Right cardiac atrium (tissue), 5 donors: ENCODE measurements around the gene GDPD2. TPM values are rescaled to one million over a fixed set of nuclear protein-coding genes. Genes with fewer than 3 reads are reported as not detected.
"Not testable (repeated sequence)": the region's sequence is repeated elsewhere in the genome, so short reads cannot be mapped to it uniquely, and the experiment has no call there.

Experiments used
- ATAC-seq, 2 donors: fragments of 200-7000 bp; cut with Tn5 transposase; one replicate each; pipeline versions ENCODE4 v1.8.0 to v1.9.1; 2020; ENCODE audit warnings: moderate library complexity in 2 of 2, mild to moderate bottlenecking in 1 of 2
- DNase-seq, 3 donors: peaks; one replicate each; pipeline ENCODE4 v3.0.0-alpha.2; 2020
- H3K27ac ChIP-seq: one replicate; pipeline ENCODE4 v1.5.1; 2013; ENCODE audit warnings: mild to moderate bottlenecking, low read length, control low read depth, moderate library complexity
- H3K27me3 ChIP-seq: one replicate; pipeline ENCODE4 v1.6.1; 2013; ENCODE audit not compliant: control insufficient read depth, insufficient read depth
- H3K4me1 ChIP-seq: one replicate; pipeline ENCODE4 v1.6.1; 2013; ENCODE audit warnings: low read length; ENCODE audit not compliant: control insufficient read depth, insufficient read depth
- H3K4me3 ChIP-seq: one replicate; pipeline ENCODE4 v1.5.1; 2013; ENCODE audit warnings: low read length, control low read depth
- H3K9me3 ChIP-seq: one replicate; pipeline ENCODE4 v1.6.1; 2013; ENCODE audit warnings: low read length; ENCODE audit not compliant: control insufficient read depth
- WGBS: extraction: QIAGEN DNeasy Blood & Tissue Kit; methylation state at CpG from one replicate; pipeline ENCODE4 v1.1.7; 2013; 5-methylcytosine and 5-hydroxymethylcytosine counted together
- intact Hi-C, 4 donors: fragments of 100-400 bp; cut with DNase I; formaldehyde crosslinking; loops; one replicate each; pipeline versions ENCODE4 v1.11.0 to v1.14.0; 2022 to 2023
- long read RNA-seq, 4 donors: library from polyadenylated mRNA; unstranded; transcript quantifications; one replicate each; pipeline ENCODE4 v2.0.0, GENCODE V29; 2020 to 2021
- polyA plus RNA-seq: library from polyadenylated mRNA; stranded (reverse); fragments of 200-250 nt; gene quantifications from one replicate; pipeline ENCODE4 v1.2.3, GENCODE V29; 2013
- total RNA-seq, 4 donors: library from RNA; stranded (reverse); fragmentation: NEBNext Ultra II Directional; extraction: Animal tissue kit (Norgen Biotek cat#: 25700); gene quantifications; one replicate each; pipeline ENCODE4 v1.2.1, GENCODE V29; 2021
- donor health status: healthy with polysubstance abuse.
- donor health status: DM: no; HTN: yes; CAD: no.
- donor health status: DM: no; HTN: no; CAD: no.
- donor health status: DM: no; HTN: yes; CAD: no; lungs with severe emphysema.
- donor health status: DM: yes; HTN: yes; CAD: no.

Gene GDPD2, protein sequence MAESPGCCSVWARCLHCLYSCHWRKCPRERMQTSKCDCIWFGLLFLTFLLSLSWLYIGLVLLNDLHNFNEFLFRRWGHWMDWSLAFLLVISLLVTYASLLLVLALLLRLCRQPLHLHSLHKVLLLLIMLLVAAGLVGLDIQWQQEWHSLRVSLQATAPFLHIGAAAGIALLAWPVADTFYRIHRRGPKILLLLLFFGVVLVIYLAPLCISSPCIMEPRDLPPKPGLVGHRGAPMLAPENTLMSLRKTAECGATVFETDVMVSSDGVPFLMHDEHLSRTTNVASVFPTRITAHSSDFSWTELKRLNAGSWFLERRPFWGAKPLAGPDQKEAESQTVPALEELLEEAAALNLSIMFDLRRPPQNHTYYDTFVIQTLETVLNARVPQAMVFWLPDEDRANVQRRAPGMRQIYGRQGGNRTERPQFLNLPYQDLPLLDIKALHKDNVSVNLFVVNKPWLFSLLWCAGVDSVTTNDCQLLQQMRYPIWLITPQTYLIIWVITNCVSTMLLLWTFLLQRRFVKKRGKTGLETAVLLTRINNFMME
- total RNA-seq (not detected), polyA plus RNA-seq (not detected)
- long read RNA-seq, donor 1, result 0 reads
- long read RNA-seq, donor 2, result 0 reads
- long read RNA-seq, donor 3, result 0 reads
- long read RNA-seq, donor 4, result 0 reads

DNA sequence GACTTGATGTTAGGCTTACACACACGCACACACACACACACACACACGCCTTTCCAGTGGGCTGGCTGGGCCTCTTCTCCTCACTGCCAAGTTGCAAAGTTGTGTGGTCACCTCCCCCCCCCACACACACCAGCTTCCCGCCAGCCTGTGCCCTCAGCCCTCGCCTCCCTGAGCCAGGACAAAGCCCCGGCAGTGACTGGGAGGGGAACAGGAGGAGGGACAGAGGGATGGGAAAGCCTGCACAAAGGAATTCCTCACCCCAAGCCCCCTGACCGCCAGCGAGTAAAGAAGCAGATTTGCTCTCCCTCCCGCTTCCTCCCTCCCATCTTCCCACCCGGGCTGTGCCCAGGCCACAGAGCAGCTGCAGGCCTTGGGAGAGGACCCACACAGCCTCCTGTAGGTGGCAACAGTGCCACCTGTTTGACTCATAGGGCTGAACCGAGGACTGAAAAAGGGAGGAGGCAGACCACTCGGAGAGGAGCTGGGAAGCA, at the start of gene GDPD2:
GDPD2 (plus strand) TSS at position 464 of the 491 bp plus-strand sequence. CDS start 1,671 bp downstream, outside the sequence.
- no peak within 1 kb of the TSS for H3K27ac ChIP-seq
- H3K4me3 ChIP-seq, result no peak within 1 kb of the TSS
- intact Hi-C loops, result no loop called here
- 10% methylated on average over 11 of the region's 11 CpGs for WGBS
- ATAC-seq (peak in 1 of 2 donors; percentile 50), DNase-seq (no peak)
- no peaks in the 10 kb centered on the region for H3K27me3 ChIP-seq
- no peaks in the 10 kb centered on the region for H3K9me3 ChIP-seq
- H3K4me1 ChIP-seq, result no peaks in the 10 kb centered on the region

DNA sequence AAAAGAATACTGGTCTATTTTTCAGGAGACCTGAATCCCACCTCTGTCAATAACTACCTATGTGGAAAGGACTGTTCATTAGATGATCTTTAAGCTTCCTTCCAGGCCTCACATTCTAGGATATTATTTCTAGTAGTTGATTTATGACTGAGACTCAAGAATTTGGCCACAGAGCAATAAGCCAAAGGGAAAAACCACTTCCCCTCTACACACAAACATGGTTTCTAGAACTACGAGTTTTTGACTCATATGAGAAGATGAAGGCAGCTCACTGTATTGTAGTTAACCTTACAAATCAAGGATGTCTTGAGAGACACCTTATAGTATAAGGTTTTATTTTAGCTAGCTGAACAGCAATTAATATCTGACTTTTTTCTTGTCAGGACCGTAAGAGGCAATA, 36.9 kb upstream of the GDPD2 start:
- intact Hi-C loops, result no loop called here
- Histone ChIP-seq H3K27ac (no peak overlapping the region), H3K4me3 (no peak overlapping the region), H3K27me3 (no peaks in the 10 kb centered on the region), H3K4me1 (no peaks in the 10 kb centered on the region), H3K9me3 (no peaks in the 10 kb centered on the region)
- 84% methylated on average over 2 of the region's 2 CpGs for WGBS
- ATAC-seq, result no peak
- no peak for DNase-seq

DNA sequence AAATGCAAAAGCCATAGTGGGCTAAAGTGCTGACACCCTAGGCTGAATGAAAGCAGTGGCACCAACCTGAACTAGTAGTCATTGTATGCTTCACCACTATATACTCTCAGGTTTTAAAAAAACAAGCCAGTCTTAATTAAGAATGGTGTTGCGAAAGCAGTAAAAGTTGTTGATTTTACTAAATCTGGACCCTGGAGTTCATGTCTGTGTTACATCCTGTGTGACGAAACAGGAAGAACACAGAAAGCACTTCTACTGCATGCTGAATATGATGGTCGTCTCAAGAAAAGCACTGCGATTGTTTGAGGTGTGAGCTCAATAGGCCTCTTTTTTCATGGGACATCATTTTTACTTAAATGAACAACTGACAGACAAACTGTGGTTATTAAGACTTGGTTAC, 24.2 kb upstream of the GDPD2 start:
- ATAC-seq (peak in 1 of 2 donors; percentile 68), DNase-seq (no peak)
- intact Hi-C loops, result no loop called here
- no peak overlapping the region for H3K4me3 ChIP-seq
- H3K9me3 ChIP-seq, result no peaks in the 10 kb centered on the region
- no peaks in the 10 kb centered on the region for H3K4me1 ChIP-seq
- no peaks in the 10 kb centered on the region for H3K27me3 ChIP-seq
- 40% methylated on average over 4 of the region's 4 CpGs for WGBS
- H3K27ac ChIP-seq, result no peak overlapping the region

DNA sequence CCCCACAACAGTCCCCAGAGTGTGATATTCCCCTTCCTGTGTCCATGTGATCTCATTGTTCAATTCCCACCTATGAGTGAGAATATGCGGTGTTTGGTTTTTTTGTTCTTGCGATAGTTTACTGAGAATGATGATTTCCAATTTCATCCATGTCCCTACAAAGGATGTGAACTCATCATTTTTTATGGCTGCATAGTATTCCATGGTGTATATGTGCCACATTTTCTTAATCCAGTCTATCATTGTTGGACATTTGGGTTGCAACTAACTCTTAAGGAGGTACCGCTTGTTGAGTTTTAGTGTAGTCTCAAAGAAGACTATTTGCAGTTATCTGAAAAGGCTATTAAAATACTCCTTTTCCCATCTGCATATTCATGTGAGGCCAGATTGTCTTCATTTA, 22.9 kb upstream of the GDPD2 start:
- WGBS, result 98% methylated on average over 1 of the region's 3 CpGs

DNA sequence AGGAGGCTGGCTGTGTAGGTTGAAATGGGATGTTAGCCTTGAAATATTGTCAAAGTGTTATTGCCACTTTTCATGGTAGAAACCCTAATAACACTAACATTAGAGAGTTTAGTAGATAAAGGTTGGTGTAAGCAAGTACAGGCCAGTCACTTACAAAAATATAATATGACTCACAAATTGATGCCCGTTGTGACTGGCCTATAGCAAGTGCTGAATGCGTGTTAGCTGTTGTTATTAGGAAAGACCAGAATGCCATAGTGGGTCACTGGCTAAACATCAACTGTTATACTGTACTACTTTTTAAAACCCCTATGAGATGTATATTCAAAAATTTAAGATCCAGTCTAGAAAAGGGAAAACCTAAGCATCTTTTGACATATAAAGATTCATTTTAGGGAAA, 20.4 kb upstream of the GDPD2 start:
- Histone ChIP-seq H3K27ac (no peak overlapping the region), H3K9me3 (no peaks in the 10 kb centered on the region), H3K4me1 (no peaks in the 10 kb centered on the region), H3K27me3 (no peaks in the 10 kb centered on the region), H3K4me3 (no peak overlapping the region)
- ATAC-seq (no peak), DNase-seq (no peak)
- WGBS, result 93% methylated on average over 2 of the region's 2 CpGs
- intact Hi-C loops, result no loop called here

More for the DNA sequence above, 22.9 kb upstream of the GDPD2 start:
- intact Hi-C loops, DNase-seq, H3K4me1 ChIP-seq, H3K27ac ChIP-seq, H3K27me3 ChIP-seq, H3K4me3 ChIP-seq, H3K9me3 ChIP-seq, ATAC-seq: not testable (repeated sequence)

DNA sequence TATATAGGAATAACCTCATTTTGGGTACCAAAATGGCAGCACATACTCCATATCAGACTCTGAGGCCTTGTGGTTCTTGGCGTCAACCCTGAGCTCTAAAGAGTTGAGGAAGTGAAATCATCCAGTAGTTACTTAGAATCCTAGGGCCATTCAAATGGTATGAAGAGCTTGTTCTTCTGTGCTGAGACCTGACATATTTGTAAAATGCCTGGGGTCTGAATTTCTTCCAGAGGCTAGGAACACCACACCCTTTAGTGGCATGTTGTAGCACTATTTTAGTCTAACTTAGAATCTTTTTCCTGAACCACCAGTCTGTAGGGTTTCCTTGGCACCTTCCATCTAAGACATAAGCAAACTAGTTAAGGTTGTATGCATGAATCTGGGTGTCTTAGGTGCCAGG, 18.1 kb upstream of the GDPD2 start:
- H3K4me1 ChIP-seq, result no peaks in the 10 kb centered on the region
- no peaks in the 10 kb centered on the region for H3K9me3 ChIP-seq
- ATAC-seq, result no peak
- H3K4me3 ChIP-seq, result no peak overlapping the region
- intact Hi-C loops, result no loop called here
- 93% methylated on average over 1 of the region's 1 CpG for WGBS
- no peaks in the 10 kb centered on the region for H3K27me3 ChIP-seq
- DNase-seq, result no peak
- no peak overlapping the region for H3K27ac ChIP-seq

DNA sequence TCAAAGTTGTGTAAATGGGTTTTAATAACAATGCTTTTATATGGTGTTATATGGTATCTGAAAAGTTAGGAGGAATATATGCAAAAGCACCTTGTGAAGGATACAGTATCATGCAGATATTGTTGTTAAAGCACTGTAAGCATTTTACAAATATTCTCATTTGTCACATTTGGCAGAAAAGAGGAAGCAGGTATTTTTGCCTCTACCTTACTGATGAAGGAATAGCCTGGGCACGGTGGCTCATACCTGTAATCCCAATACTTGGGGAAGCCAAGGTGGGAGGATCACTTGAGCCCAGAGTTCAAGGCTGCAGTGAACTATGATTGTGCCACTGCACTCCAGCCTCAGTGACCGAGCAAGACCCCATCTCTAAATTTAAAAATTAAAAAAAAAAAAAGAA, 12.2 kb upstream of the GDPD2 start:
- ATAC-seq (no peak), DNase-seq (no peak)
- WGBS, result 98% methylated on average over 2 of the region's 2 CpGs

DNA sequence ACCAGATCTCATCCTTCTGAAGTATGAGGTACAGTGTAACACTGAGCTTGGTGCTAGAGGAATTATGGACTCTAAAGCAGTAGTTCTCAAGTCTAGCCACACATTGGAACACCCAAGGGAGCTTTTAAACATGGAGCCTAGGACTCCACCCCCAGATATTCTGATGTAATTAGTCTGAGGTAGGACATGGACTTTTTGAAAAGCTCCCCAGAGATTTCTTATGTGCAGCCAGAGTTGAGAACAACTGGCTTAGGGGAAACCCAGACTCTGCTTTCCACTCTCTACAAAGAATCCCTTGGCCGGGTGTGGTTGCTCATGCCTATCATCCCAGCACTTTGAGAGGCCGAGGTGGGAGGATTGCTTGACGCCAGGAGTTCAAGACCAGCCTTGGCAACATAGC, 11.6 kb upstream of the GDPD2 start:
- H3K4me3 ChIP-seq, result no peak overlapping the region
- DNase-seq (no peak), ATAC-seq (no peak)
- no peak overlapping the region for H3K27ac ChIP-seq
- 95% methylated on average over 3 of the region's 3 CpGs for WGBS
- no peaks in the 10 kb centered on the region for H3K4me1 ChIP-seq
- H3K27me3 ChIP-seq, result no peaks in the 10 kb centered on the region
- intact Hi-C loops, result no loop called here
- H3K9me3 ChIP-seq, result no peaks in the 10 kb centered on the region

More for the DNA sequence above, 12.2 kb upstream of the GDPD2 start:
- no peak overlapping the region for H3K27ac ChIP-seq
- no peak overlapping the region for H3K4me3 ChIP-seq
- intact Hi-C loops, result no loop called here
- H3K9me3 ChIP-seq, result no peaks in the 10 kb centered on the region
- H3K27me3 ChIP-seq, result no peaks in the 10 kb centered on the region
- H3K4me1 ChIP-seq, result no peaks in the 10 kb centered on the region

DNA sequence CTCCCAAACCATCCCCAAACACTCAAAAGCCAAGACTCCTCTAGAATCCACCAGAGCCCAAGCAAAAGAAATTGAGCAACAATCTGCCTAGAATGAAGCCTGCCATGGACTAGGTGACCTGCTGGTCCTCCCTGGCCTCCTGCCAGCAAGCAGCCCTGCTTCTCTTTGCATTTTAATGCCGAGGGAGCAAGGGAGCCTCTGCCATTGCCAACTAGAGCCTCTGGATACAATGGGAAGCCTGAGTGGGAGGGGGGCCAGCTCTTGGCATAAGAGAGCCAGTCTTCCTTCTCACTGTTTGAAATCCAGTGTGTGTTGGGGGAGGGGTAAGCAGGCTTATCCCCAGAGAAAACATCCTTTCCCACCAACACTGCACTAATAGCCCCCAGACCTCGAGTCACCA, 1.5 kb upstream of the GDPD2 start:
- intact Hi-C loops, result no loop called here
- H3K27ac ChIP-seq, result no peak overlapping the region
- 38% methylated on average over 2 of the region's 2 CpGs for WGBS

DNA sequence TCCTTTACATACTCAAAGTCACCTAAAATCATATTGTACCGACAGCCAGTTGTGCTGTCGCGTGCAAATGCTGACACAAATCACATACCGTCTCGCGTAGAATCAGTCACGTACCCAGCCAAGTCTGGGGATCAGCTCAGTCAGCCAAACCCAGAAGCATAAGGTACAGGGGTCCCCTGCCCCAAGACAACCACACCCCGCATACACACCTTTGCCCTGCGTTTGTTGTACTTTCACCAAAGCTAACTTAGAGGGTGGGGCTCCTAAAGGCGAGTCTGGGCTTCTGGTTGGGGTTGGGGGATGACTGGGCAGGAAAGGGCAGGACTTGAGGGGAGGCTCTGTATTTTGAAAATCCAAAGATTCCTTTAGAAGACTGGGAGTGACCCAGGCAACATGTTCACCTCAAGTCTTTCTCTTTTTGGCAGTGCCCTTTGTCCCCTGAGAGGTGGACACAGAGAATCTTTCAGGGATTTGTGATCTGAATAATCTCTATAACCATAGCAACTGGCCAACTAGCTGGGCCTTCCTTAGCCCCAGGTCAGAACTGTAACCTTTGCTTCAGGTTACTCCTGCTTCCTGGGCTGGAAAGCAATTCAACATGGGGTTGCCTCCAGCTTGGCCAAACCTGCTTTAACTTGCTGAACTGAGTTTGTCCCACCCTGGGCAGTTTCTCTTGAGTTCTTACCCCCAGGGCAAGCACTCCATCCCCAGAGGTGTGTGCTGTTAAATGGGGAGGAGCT, 992 bp downstream of the GDPD2 start:
- Histone ChIP-seq H3K4me3 (no peak overlapping the region), H3K27me3 (no peaks in the 10 kb centered on the region), H3K9me3 (no peaks in the 10 kb centered on the region), H3K27ac (no peak overlapping the region), H3K4me1 (no peaks in the 10 kb centered on the region)
- no peak for DNase-seq
- ATAC-seq, result no peak
- intact Hi-C loops, result no loop called here
- 77% methylated on average over 10 of the region's 10 CpGs for WGBS

More for the DNA sequence above, 1.5 kb upstream of the GDPD2 start:
- no peak overlapping the region for H3K4me3 ChIP-seq
- DNase-seq (no peak), ATAC-seq (no peak)
- no peaks in the 10 kb centered on the region for H3K27me3 ChIP-seq
- no peaks in the 10 kb centered on the region for H3K4me1 ChIP-seq
- H3K9me3 ChIP-seq, result no peaks in the 10 kb centered on the region

DNA sequence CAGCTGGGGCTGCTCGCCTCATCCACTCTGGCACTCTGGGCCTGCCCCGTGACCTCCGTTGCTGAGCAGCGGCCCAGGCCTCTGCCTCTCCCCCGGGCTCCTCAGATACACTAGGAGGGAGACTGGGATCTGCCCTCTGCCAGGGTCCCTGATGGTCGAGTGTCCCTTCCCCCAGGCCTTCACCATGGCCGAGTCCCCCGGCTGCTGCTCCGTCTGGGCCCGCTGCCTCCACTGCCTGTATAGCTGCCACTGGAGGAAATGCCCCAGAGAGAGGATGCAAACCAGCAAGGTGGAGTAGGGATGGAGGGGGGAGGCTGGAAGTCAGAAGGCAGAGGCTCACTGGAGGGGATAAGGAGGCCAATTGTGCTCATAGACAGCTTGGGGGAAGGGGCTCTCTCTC, 1.7 kb downstream of the GDPD2 start:
- 81% methylated on average over 10 of the region's 10 CpGs for WGBS
- intact Hi-C loops, result no loop called here
- H3K9me3 ChIP-seq, result no peaks in the 10 kb centered on the region
- ATAC-seq (no peak), DNase-seq (no peak)
- H3K4me3 ChIP-seq, result no peak overlapping the region
- H3K4me1 ChIP-seq, result no peaks in the 10 kb centered on the region
- no peaks in the 10 kb centered on the region for H3K27me3 ChIP-seq
- no peak overlapping the region for H3K27ac ChIP-seq
